Heart left ventricle (tissue), 13 donors: ENCODE results near the gene EGR4.

Experiments
- POLR2A ChIP-seq, 2 donors: fragments of 450-650 bp; IDR thresholded peaks; one replicate each; pipeline ENCODE4 v1.6.1; 2017; ENCODE audit warnings: antibody characterized with exemption in 2 of 2, mild to moderate bottlenecking in 2 of 2, moderate library complexity in 2 of 2
- TF ChIP-seq, protein P1 (sequence below), 12 donors: fragments of 200-600 bp; sonication (generic) in 4 of 12; IDR thresholded peaks; one replicate each; pipeline versions ENCODE4 v1.5.0 to v1.8.0; 2018 to 2022; ENCODE audit warnings: antibody characterized with exemption in 12 of 12, mild to moderate bottlenecking in 5 of 12
- donor health status: ischemic (EF 13 %, LVEDD 7.1; RV severe dilation, severe dysfunction).
- donor health status: DM: no; HTN: yes; CAD: no.
- donor health status: DM: no; HTN: no; CAD: no.
- donor health status: ischemic (EF 25% LVEDD 6.9; RV normal size, moderate dysfunction).
- donor health status: ischemic (EF 25% LVEDD 5.7; RV mildly dilated, moderate dysfunction).
- donor health status: ischemic (EF 35%, LVEDD 5.7; RV mildly dilated, moderate dysfunction).
- donor health status: nonischemic (EF 11% LVEDD 7.7; RV severe dilation, severe dysfunction).
- donor health status: DM: yes; HTN: yes; CAD: no.
- donor health status: PGD.
- donor health status: ischemic (EF 29% LVEDD 5.4; RV normal size, mild dysfunction).
- donor health status: nonischemic (EF 23%, LVEDD 6.1; RV moderate dilation, normal function).

- TF ChIP-seq, protein P1, sequence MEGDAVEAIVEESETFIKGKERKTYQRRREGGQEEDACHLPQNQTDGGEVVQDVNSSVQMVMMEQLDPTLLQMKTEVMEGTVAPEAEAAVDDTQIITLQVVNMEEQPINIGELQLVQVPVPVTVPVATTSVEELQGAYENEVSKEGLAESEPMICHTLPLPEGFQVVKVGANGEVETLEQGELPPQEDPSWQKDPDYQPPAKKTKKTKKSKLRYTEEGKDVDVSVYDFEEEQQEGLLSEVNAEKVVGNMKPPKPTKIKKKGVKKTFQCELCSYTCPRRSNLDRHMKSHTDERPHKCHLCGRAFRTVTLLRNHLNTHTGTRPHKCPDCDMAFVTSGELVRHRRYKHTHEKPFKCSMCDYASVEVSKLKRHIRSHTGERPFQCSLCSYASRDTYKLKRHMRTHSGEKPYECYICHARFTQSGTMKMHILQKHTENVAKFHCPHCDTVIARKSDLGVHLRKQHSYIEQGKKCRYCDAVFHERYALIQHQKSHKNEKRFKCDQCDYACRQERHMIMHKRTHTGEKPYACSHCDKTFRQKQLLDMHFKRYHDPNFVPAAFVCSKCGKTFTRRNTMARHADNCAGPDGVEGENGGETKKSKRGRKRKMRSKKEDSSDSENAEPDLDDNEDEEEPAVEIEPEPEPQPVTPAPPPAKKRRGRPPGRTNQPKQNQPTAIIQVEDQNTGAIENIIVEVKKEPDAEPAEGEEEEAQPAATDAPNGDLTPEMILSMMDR (IDR thresholded peaks at IDR 0.05) = no peak
- TF ChIP-seq POLR2A (IDR thresholded peaks at IDR 0.05) = no peak
Measured at GRCh38 chr2:73324126-73324725, 30.9 kb upstream of the EGR4 start.
